T-helper 1 cell treated with Interleukin-12 subunit alpha and Interleukin-12 subunit beta and Interleukin-4 antibody, amounts not matched to agents 30 μg/mL and 1 μg/mL, for 36 hours (primary cell): ENCODE data around the gene FBXL20.

Experiments
- H3K27ac Mint-ChIP-seq: one replicate; pipeline ENCODE4 v1.8.0; 2021; ENCODE audit warnings: mild to moderate bottlenecking, mixed read lengths
- H3K27me3 Mint-ChIP-seq: one replicate; pipeline ENCODE4 v1.8.0; 2021; ENCODE audit warnings: low read depth, mixed read lengths
- H3K36me3 Mint-ChIP-seq: one replicate; pipeline ENCODE4 v1.8.0; 2021; ENCODE audit warnings: low read depth, mixed read lengths
- H3K4me1 Mint-ChIP-seq: one replicate; pipeline ENCODE4 v1.8.0; 2021; ENCODE audit warnings: low read depth, mixed read lengths
- H3K4me3 Mint-ChIP-seq: one replicate; pipeline ENCODE4 v1.8.0; 2021; ENCODE audit warnings: mild to moderate bottlenecking, moderate library complexity, mixed read lengths
- H3K9me3 Mint-ChIP-seq: one replicate; pipeline ENCODE4 v1.8.0; 2021; ENCODE audit warnings: mixed read lengths

Gene FBXL20

DNA sequence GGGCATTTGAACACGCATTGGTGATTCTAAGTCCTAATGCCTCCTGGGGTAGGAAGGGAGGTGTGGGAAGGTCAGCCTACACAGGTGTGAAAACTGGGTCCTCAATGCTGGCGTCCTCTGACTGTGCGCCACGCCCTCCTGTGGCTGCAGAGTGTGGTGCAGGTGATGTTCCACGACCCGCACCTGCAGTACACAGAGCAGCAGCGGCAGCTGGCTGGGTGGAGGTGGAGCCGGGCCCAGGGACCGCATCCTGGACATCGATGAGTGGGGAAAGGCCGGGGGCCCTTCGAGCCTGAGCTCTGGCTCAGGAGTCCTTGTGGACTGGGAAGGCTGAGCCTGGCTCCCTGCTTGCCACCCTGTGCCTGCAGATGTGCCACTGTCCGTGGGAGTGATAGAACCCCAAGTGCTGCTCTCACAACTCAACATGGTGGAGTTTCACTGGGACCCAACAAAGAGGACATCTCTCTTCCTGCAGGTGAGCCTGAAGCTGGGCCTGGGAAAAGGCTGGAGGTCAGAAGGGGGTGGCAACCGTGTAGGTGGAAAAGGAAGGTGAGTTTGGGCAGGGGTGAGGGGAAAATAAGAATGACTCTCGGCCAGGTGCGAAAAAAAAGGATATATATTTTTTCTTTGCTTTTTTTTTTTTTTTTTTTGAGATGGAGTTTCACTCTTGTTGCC, 161.6 kb downstream of the FBXL20 start:
- peaks cover 6% of the 10 kb centered on the region for H3K27me3 Mint-ChIP-seq
- H3K27ac Mint-ChIP-seq: no peak overlapping the region
- no peaks in the 10 kb centered on the region for H3K9me3 Mint-ChIP-seq
- H3K4me3 Mint-ChIP-seq: no peak overlapping the region
- peaks cover 6% of the 10 kb centered on the region for H3K4me1 Mint-ChIP-seq
- no peaks in the 10 kb centered on the region for H3K36me3 Mint-ChIP-seq

DNA sequence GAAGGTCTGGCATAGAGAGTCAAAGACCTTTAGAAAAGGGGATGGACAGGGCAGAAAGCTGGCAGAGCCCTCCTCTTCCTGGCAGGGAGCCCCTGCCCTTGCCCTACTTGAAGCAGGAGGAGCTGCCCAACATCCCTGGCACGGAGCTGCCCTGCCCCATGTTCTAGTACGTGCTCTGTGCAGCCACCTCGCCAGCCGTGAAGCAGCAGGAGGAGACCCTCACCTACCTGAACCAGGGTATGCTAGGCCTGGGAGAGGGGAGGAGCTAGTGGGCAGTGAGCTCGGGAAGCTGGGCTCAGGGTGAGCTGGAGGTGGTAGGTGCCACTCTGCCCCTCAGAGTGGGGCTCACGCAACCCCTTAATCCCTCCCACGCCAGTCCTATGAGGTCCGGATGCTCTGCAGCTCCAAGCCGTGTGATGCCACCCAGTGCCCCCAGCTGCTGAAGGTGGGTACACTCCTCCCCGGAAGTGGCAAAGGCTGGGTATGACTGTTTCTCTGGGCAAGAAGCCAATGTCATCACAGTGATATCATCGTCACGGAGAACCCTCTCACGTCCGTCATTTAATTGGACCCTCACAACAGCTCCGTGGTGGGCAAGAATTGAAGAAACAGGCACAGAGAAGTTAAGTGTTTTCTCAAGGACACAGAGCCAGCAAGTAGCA, 163.0 kb downstream of the FBXL20 start:
- Mint-ChIP-seq H3K27me3 (peaks cover 6% of the 10 kb centered on the region), H3K4me3 (no peak overlapping the region), H3K27ac (no peak overlapping the region), H3K36me3 (no peaks in the 10 kb centered on the region), H3K9me3 (no peaks in the 10 kb centered on the region), H3K4me1 (peaks cover 4% of the 10 kb centered on the region)

DNA sequence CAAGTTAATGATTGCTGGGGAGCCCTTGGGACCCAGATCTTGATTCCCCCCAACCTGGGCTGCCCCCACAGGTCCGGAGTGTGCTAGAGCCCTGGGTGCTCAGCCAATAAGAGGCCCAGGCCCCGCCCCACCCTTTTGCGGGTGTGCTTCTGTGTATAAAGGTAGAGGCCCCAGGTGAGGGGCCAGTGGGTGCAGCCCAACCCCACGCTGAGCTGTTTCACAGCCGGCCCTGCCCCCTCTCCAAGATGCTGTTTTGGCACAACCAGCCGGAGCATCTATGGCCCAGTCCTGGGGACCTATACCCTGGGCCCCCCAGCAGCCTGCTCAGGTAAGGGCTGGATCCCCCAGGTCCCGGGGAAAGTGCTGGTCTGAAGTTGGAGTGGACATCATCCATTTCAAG, 163.8 kb downstream of the FBXL20 start:
- Mint-ChIP-seq H3K4me3 (no peak overlapping the region), H3K27ac (no peak overlapping the region), H3K27me3 (peaks cover 6% of the 10 kb centered on the region), H3K9me3 (no peaks in the 10 kb centered on the region), H3K4me1 (peaks cover 4% of the 10 kb centered on the region), H3K36me3 (no peaks in the 10 kb centered on the region)

DNA sequence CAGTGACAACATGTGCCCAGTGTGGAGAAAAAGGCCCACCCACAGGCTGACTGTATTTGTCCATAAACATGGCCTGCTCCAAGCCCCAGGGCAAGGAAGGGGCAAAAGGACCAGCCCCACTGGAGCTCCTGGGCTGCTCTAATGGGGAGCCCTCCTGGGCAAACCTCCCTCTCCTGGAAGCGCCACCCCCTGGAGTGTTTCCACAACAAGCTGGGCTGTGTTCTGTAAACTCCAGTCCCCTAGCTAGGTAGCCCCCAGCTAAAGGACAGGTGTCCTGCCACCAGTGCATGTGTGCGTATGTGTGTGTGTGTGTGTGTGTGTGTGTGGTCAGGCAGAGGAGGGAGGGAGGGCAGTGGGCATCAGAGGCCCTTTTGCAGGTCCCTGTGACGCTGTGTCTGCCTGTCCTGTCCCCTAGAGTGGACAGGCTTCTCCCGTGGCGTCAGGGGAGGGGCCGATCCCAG, 164.4 kb downstream of the FBXL20 start:
- no peaks in the 10 kb centered on the region for H3K36me3 Mint-ChIP-seq
- H3K4me1 Mint-ChIP-seq: peaks cover 7% of the 10 kb centered on the region
- H3K9me3 Mint-ChIP-seq: no peaks in the 10 kb centered on the region
- H3K27ac Mint-ChIP-seq: no peak overlapping the region
- peaks cover 6% of the 10 kb centered on the region for H3K27me3 Mint-ChIP-seq
- no peak overlapping the region for H3K4me3 Mint-ChIP-seq

DNA sequence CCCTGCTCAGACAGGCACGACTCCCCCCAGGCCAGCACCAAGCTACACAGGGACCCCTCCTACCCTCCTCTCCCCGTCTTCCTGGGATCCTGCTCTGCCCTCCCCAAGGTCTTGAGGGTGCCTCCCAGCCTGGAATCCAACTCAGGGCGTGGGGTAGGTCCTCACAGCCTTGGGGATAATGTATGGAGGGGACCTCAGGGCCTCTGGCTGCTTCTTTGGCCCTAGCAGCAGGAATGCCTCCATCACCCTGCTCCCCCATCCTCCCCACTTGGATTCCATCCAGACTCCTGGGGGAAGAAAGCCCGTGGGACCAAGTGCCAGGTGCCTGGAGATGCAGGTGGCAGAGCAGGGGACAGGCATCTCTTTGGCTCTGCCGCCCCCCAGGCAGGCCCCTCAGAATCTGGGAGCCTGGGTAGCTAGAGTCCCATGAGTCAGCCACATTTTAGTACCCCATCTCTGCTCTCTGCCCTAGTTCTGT, 164.9 kb downstream of the FBXL20 start:
- no peak overlapping the region for H3K4me3 Mint-ChIP-seq

DNA sequence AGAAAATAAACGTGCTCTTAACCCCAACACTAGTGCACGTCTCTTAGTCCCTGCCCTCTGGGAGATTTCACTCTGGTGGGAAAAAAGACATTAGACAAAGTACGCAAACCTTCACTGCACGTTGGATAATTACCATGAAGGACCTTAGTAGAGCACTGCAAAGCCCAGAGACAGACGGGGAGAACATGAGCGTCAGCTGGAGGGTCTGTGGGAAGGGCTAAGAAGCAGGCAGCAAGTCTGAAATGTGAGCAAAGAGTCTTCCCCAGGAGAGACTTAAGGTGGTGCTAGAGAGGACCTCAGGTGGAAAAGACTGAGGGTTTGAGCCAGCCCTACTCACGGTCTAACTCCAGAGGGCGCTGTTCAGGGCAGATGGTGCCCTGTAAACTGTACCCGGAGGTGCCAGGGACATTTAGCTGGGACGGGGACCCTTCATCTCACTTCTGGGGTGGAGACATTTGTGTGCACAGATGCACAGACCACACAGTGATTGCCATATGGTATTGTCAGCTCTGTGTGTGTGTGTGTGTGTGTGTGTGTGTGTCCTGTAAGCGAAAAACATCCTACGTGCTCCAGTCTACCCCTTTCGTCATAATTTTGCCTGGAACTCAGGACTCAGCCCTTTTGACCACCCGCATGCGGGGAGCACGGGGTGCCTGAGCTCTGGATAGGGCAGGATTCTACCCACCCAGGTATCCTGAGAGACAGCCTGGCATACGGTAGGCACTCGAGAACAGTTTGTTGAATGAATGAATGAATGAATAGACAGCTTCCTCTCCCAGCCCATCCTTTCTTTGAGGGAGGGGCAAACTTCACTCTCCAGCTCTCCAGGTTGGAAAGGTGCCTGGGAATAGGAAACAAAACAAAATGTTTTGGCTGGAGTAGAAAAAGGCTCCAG, 165.6 kb downstream of the FBXL20 start:
- Mint-ChIP-seq H3K27me3 (peaks cover 6% of the 10 kb centered on the region), H3K4me1 (peaks cover 13% of the 10 kb centered on the region), H3K4me3 (no peak overlapping the region), H3K9me3 (no peaks in the 10 kb centered on the region), H3K36me3 (no peaks in the 10 kb centered on the region), H3K27ac (no peak overlapping the region)

More for the DNA sequence above, 164.9 kb downstream of the FBXL20 start:
- Mint-ChIP-seq H3K9me3 (no peaks in the 10 kb centered on the region), H3K27ac (no peak overlapping the region), H3K4me1 (peaks cover 13% of the 10 kb centered on the region), H3K27me3 (peaks cover 6% of the 10 kb centered on the region), H3K36me3 (no peaks in the 10 kb centered on the region)

DNA sequence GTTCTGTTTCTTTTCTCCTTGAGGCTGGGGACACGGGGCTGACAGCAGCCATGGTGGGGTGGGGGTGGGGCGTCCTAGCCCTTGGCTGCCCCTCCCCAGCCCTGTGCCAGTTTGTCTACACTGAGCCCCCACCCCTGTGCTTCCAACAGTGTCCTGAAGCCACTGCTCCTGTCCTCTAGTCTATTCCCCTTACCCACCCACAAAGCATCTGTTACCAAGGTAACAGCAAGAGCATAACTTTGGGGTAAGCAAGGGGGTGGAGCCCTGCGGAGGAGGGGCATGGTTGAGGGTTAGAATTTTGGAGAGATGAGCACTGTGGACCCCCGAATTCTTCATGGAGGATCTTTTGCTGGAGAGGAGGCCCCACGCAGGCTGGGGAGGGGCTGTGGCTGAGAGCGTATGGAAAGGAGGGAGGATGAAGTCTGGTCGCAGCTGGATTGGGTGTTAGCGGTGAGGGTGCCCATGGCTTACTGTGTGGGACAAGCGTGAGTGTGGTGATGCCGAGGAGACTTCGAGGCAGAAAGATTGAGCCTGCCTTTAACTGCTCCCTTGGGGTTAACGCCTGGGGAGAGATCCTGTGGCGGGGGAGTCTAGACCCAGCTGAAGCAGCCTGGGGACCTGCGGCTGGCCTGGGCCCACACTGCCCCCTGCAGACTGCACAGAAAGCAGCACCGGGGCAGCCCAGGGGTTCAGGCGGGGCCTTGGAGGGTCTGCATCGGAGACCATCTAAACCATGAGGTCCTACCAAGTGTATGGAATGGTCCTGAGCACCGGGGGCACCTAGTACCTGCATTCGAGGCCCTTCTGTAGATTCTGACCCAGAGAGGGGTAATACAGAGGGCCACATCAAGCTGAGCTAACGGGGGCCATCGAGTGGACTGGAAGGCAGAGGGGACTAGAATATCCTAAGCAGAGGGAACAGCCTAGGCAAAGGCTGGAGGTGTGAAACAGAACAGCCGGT, 169.6 kb downstream of the FBXL20 start:
- Mint-ChIP-seq H3K9me3 (no peaks in the 10 kb centered on the region), H3K27me3 (peaks cover 25% of the 10 kb centered on the region), H3K36me3 (no peaks in the 10 kb centered on the region), H3K4me1 (peaks cover 9% of the 10 kb centered on the region), H3K27ac (no peak overlapping the region), H3K4me3 (no peak overlapping the region)

DNA sequence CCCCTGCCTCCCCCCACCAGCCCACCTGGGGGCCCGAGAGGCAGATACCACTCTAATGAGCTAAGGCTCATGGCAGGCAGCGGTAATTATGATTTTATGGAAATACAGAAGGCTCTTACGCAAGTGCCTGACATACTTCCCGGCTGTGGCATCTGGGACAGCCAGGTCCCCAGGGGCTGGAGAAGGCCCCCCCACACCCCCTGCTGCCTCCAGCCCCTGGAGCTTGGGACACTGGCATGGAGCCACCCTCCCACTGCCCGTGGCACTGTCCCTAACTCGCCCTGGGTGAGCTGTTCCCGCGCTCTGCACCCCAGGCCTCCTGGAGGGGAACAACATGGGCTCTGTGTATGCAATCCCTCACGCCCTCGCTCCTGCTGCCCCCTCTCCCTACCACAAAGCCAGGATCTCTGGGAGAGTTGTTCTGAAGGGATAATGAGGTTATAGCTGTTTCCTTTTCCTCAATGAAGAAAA, 170.3 kb downstream of the FBXL20 start:
- Mint-ChIP-seq H3K27me3 (peaks cover 32% of the 10 kb centered on the region), H3K27ac (no peak overlapping the region), H3K4me1 (peaks cover 10% of the 10 kb centered on the region), H3K36me3 (no peaks in the 10 kb centered on the region), H3K9me3 (no peaks in the 10 kb centered on the region), H3K4me3 (no peak overlapping the region)

DNA sequence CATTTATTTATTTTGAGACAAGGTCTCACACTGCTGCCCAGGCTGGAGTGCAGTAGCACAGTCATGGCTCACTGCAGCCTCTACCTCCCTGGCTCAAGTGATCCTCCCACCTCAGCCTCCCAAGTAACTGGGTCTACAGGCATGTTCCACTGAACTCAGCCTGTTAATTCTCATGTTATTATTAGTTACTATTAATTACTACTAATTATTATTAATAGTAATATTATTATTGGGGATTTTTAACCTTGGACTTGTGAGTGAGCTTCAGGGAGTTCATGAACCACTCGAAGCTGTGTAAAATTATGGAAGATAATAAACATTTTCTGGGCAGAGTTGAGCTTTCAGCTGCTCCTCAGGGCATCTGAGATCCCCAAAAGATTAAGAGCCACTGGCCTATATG, 171.1 kb downstream of the FBXL20 start:
- Mint-ChIP-seq H3K9me3 (no peaks in the 10 kb centered on the region), H3K36me3 (no peaks in the 10 kb centered on the region), H3K4me1 (peaks cover 14% of the 10 kb centered on the region), H3K27me3 (peaks cover 36% of the 10 kb centered on the region), H3K4me3 (no peak overlapping the region), H3K27ac (no peak overlapping the region)

DNA sequence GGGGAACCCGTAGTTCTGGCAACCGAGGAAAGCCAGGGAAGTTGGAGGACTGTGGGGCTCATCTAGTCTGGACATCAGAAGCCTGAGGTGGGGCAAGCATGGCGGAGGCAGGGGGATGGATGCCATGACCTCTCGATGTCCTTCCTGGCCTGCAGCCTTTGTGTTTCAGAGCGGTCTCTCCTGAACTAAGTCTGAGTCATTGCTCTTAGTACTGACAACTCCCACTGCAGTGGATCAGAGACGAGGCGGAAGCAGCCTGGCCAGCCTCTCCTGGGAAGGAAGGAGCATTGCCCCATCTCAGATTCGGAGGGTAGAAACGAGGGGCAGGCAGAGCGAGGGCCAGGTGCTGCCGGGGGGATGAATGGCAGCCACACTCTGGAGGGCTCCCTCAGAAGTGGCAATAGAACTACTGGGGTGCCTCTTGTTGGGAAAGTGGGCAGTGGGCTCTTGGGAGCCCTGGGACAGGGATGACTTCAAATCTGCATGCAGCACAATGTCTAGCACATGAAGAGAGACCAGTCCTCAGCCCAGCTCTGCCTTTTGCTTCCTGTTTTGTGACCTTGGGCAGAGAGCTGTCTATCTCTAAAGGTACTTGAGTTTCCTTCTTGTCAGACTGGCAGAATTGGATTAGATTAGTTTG, 172.0 kb downstream of the FBXL20 start:
- no peaks in the 10 kb centered on the region for H3K36me3 Mint-ChIP-seq
- no peak overlapping the region for H3K4me3 Mint-ChIP-seq
- H3K9me3 Mint-ChIP-seq: no peaks in the 10 kb centered on the region
- H3K4me1 Mint-ChIP-seq: peaks cover 14% of the 10 kb centered on the region
- peaks cover 40% of the 10 kb centered on the region for H3K27me3 Mint-ChIP-seq
- H3K27ac Mint-ChIP-seq: no peak overlapping the region

DNA sequence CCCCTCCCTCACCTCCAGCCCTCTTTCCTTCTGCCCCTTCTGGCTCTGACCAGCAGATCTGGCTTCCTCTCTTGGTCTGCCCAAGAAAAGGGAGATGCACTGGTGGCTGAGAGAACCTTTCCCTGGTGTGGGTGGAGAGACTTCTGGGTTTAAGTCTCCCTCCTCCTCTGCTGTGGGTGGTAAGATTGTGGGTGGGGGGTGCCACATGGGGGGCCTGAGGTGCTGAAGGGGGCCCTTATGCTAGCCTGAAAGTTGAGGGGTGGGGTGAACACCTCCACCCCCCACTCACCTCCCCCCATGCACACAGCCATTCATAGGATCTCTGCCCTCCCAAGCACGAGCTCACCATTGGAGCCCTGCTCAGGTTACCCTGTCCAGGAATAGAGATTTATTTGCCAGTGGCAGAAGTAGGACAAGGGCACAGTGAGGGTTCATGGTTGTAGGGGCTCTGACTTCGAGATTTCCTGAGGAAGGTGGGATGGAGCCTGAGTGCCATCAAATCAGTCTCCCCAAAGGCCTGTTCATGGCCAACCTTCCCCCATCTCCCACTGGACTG, 174.0 kb downstream of the FBXL20 start:
- H3K27ac Mint-ChIP-seq: no peak overlapping the region
- H3K36me3 Mint-ChIP-seq: no peaks in the 10 kb centered on the region
- H3K9me3 Mint-ChIP-seq: no peaks in the 10 kb centered on the region
- no peak overlapping the region for H3K4me3 Mint-ChIP-seq
- peaks cover 14% of the 10 kb centered on the region for H3K4me1 Mint-ChIP-seq
- peaks cover 57% of the 10 kb centered on the region for H3K27me3 Mint-ChIP-seq

DNA sequence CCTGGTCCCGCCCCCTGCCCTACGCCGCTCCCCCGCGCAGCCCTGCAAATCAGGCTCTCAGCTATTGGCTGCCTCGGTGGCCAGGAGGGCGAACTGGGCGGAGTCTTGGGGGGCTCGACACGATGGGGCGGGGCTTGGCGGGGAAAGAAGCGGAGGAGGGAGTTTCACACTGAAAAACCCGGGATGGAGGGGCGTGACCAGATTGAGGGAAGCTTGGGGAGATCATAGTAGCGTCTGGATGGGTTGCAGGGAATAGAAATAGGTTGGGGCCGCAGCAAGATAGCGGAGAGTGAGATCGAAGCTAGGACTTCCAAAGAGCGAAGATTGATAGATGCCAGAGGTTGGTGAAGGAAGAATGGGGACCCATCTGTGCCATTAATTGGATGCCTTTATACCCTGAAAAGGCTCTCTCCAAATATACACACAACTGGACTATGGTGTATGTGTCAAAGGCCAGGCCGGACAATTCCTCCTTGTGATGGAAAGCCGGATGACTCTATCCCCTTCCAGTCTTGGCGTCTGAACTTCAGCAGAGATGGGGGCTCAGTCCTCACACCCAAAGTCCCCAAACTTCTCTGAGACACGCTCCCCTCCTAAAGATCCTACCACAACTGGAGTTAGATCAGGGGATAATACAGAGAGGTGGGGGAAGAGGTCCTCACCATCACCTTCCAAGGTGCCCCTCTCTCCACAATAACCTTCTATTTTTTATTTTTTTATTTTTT, 175.3 kb downstream of the FBXL20 start:
- Mint-ChIP-seq H3K36me3 (no peaks in the 10 kb centered on the region), H3K9me3 (no peaks in the 10 kb centered on the region), H3K27ac (no peak overlapping the region), H3K4me3 (peak overlapping the region; percentile 46), H3K4me1 (peaks cover 4% of the 10 kb centered on the region), H3K27me3 (peaks cover 61% of the 10 kb centered on the region)
